IMR-90 (cell line): ENCODE measurements around the gene GINS1. TPM values are rescaled to one million over a fixed set of nuclear protein-coding genes. Genes with fewer than 3 reads are reported as not detected.

Experiments used
- ATAC-seq: fragments of 200-7000 bp; cut with Tn5 transposase; 2 replicates; pipeline ENCODE4 v1.9.1; 2020; ENCODE audit warnings: low read depth, mild to moderate bottlenecking, moderate library complexity
- BruUV-seq: library from RNA; stranded (reverse); fragments of 400-500 nt; replicated peaks from 2 replicates; lab custom pipeline; 2021; lab: Mats Ljungman, UMichigan
- CTCF ChIA-PET: fragments of 300-600 bp; formaldehyde crosslinking; extraction: SDS; loops from one replicate; lab custom pipeline; 2021; ENCODE audit warnings: antibody characterized with exemption; lab: Yijun Ruan, JAX
- POLR2A ChIA-PET: fragments of 300-600 bp; sonication (Branson Sonifier 250); formaldehyde crosslinking; loops from one replicate; lab custom pipeline; 2022; ENCODE audit warnings: antibody characterized with exemption; ENCODE audit not compliant: unreplicated experiment; lab: Charles Lee
- DNase-seq: peaks from one replicate; pipeline ENCODE4 v3.0.0; 2013
- H2AFZ ChIP-seq: replicated peaks from 2 replicates; pipeline ENCODE3; 2013; ENCODE audit warnings: low read length, mild to moderate bottlenecking; ENCODE audit not compliant: poor library complexity
- H2AK5ac ChIP-seq: 2 replicates; pipeline ENCODE4 v1.6.1; 2013; ENCODE audit warnings: low read depth, low read length, inconsistent platforms
- H2AK9ac ChIP-seq: replicated peaks from 2 replicates; pipeline ENCODE3; 2013; ENCODE audit warnings: mild to moderate bottlenecking, low read depth, low read length, moderate library complexity; ENCODE audit not compliant: poor library complexity
- H2BK120ac ChIP-seq: 2 replicates; pipeline ENCODE4 v1.6.1; 2013; ENCODE audit warnings: low read depth, low read length, inconsistent platforms
- H2BK15ac ChIP-seq: 3 replicates; pipeline ENCODE4 v1.6.1; 2013; ENCODE audit warnings: low read depth, low read length, inconsistent platforms
- H2BK20ac ChIP-seq: 2 replicates; pipeline ENCODE4 v1.6.1; 2013; ENCODE audit warnings: low read depth, mild to moderate bottlenecking, inconsistent platforms, low read length, moderate library complexity
- H2BK5ac ChIP-seq: 2 replicates; pipeline ENCODE4 v1.6.1; 2013; ENCODE audit warnings: mild to moderate bottlenecking, low read depth, low read length, inconsistent platforms; ENCODE audit not compliant: poor library complexity, severe bottlenecking
- H3K14ac ChIP-seq: replicated peaks from 2 replicates; pipeline ENCODE4 v1.6.1; 2013; ENCODE audit warnings: low read depth, low read length, inconsistent platforms
- H3K18ac ChIP-seq: 2 replicates; pipeline ENCODE4 v1.6.1; 2013; ENCODE audit warnings: low read depth, low read length, control low read depth
- H3K23ac ChIP-seq: 2 replicates; pipeline ENCODE4 v1.6.1; 2013; ENCODE audit warnings: low read depth, low read length, inconsistent platforms
- H3K27ac ChIP-seq: 2 replicates; pipeline ENCODE4 v1.5.1; 2013; ENCODE audit warnings: mild to moderate bottlenecking, control low read depth, low read length; ENCODE audit not compliant: insufficient read depth
- H3K27me3 ChIP-seq: 2 replicates; pipeline ENCODE4 v1.6.1; 2013; ENCODE audit warnings: low read length; ENCODE audit not compliant: control insufficient read depth, insufficient read depth
- H3K36me3 ChIP-seq: 2 replicates; pipeline ENCODE4 v1.6.1; 2013; ENCODE audit warnings: low read length, mixed read lengths; ENCODE audit not compliant: control insufficient read depth, insufficient read depth
- H3K4ac ChIP-seq: 2 replicates; pipeline ENCODE4 v1.6.1; 2013; ENCODE audit warnings: low read depth, low read length, inconsistent platforms
- H3K4me1 ChIP-seq: 2 replicates; pipeline ENCODE4 v1.6.1; 2013; ENCODE audit warnings: low read length, mixed read lengths; ENCODE audit not compliant: control insufficient read depth, insufficient read depth
- H3K4me2 ChIP-seq: 2 replicates; pipeline ENCODE4 v1.6.1; 2013; ENCODE audit warnings: low read depth, mild to moderate bottlenecking, control low read depth, low read length, moderate library complexity
- H3K4me3 ChIP-seq: 2 replicates; pipeline ENCODE4 v1.5.1; 2013; ENCODE audit warnings: low read depth, mild to moderate bottlenecking, control low read depth, low read length, moderate library complexity; ENCODE audit not compliant: insufficient read depth
- H3K56ac ChIP-seq: 2 replicates; pipeline ENCODE4 v1.6.1; 2013; ENCODE audit warnings: low read length, inconsistent platforms; ENCODE audit not compliant: insufficient read depth; ENCODE audit errors: extremely low read depth
- H3K79me1 ChIP-seq, 2 experiments: 2 replicates each; pipeline ENCODE4 v1.6.1; 2013; ENCODE audit warnings: low read length in 2 of 2, inconsistent platforms in 1 of 2, low read depth in 1 of 2
- H3K9ac ChIP-seq: 2 replicates; pipeline ENCODE4 v1.6.1; 2013; ENCODE audit warnings: low read depth, low read length, control low read depth
- H3K9me1 ChIP-seq: 2 replicates; pipeline ENCODE4 v1.6.1; 2013; ENCODE audit warnings: low read length, inconsistent platforms; ENCODE audit not compliant: insufficient read depth
- H3K9me3 ChIP-seq: 2 replicates; pipeline ENCODE4 v1.6.1; 2013; ENCODE audit warnings: low read length; ENCODE audit not compliant: control insufficient read depth, insufficient read depth
- H4K20me1 ChIP-seq: 2 replicates; pipeline ENCODE4 v1.6.1; 2013; ENCODE audit warnings: low read length, inconsistent platforms; ENCODE audit not compliant: insufficient read depth
- H4K5ac ChIP-seq: 2 replicates; pipeline ENCODE4 v1.6.1; 2013; ENCODE audit warnings: mild to moderate bottlenecking, low read depth, low read length, control low read depth
- H4K8ac ChIP-seq, 2 experiments: 2 replicates each; pipeline ENCODE4 v1.6.1; 2013; ENCODE audit warnings: low read depth in 2 of 2, low read length in 2 of 2, control low read depth in 1 of 2, inconsistent platforms in 1 of 2
- H4K91ac ChIP-seq: 2 replicates; pipeline ENCODE4 v1.6.1; 2013; ENCODE audit warnings: low read depth, low read length, inconsistent platforms; ENCODE audit not compliant: insufficient read depth
- BHLHE40 ChIP-seq: fragments of 150-350 bp; IDR thresholded peaks from 2 replicates; pipeline ENCODE4 v1.6.1; 2016; ENCODE audit warnings: mild to moderate bottlenecking, low read depth, low read length
- CEBPB ChIP-seq: IDR thresholded peaks from 2 replicates; pipeline ENCODE4 v1.6.1; 2012; ENCODE audit warnings: low read depth, low read length, improper control_type of control experiment
- CHD1 ChIP-seq: IDR thresholded peaks from 2 replicates; pipeline ENCODE4 v1.6.1; 2012; ENCODE audit warnings: low read depth, low read length, improper control_type of control experiment
- FOS ChIP-seq: fragments of 150-350 bp; IDR thresholded peaks from 2 replicates; pipeline ENCODE4 v1.6.1; 2016; ENCODE audit warnings: low read depth, low read length
- MXI1 ChIP-seq: IDR thresholded peaks from 2 replicates; pipeline ENCODE4 v1.6.1; 2012; ENCODE audit warnings: low read depth, mild to moderate bottlenecking, low read length, moderate library complexity, borderline replicate concordance
- NFE2L2 ChIP-seq: fragments of 150-350 bp; IDR thresholded peaks from 2 replicates; pipeline ENCODE4 v1.6.1; 2016; ENCODE audit warnings: low read depth, mild to moderate bottlenecking, low read length
- RAD21 ChIP-seq: IDR thresholded peaks from 2 replicates; pipeline ENCODE4 v1.6.1; 2012; ENCODE audit warnings: low read length, improper control_type of control experiment
- RCOR1 ChIP-seq: IDR thresholded peaks from 2 replicates; pipeline ENCODE4 v1.6.1; 2012; ENCODE audit warnings: mild to moderate bottlenecking, low read length, improper control_type of control experiment; ENCODE audit not compliant: insufficient replicate concordance
- RFX5 ChIP-seq: IDR thresholded peaks from 2 replicates; pipeline ENCODE4 v1.8.0; 2012; ENCODE audit warnings: low read depth, mild to moderate bottlenecking, low read length, moderate library complexity
- SMC3 ChIP-seq: fragments of 150-350 bp; IDR thresholded peaks from 2 replicates; pipeline ENCODE4 v1.6.1; 2016; ENCODE audit warnings: low read depth, mild to moderate bottlenecking, antibody characterized with exemption, low read length, moderate library complexity
- WGBS, 2 experiments: methylation state at CpG; one replicate each; pipeline versions ENCODE4 v1.1.5 to v1.1.7; 2013; ENCODE audit warnings: missing lambda C conversion rate in 2 of 2; ENCODE audit not compliant: insufficient read length in 1 of 2; ENCODE audit errors: extremely low coverage in 2 of 2; 5-methylcytosine and 5-hydroxymethylcytosine counted together
- dilution Hi-C: fragments of 300-500 bp; cut with HindIII; formaldehyde crosslinking; loops from one replicate; pipeline ENCODE4 v1.14.3; 2018; ENCODE audit warnings: low sequenced_read_pairs; ENCODE audit not compliant: unreplicated experiment
- in situ Hi-C: fragments of 300-500 bp; cut with MboI; formaldehyde crosslinking; loops from 3 replicates; pipeline ENCODE4 v1.14.3; 2019; ENCODE audit warnings: low sequenced_read_pairs, inconsistent platforms, mixed read lengths
- intact Hi-C: fragments of 100-400 bp; cut with micrococcal nuclease; formaldehyde crosslinking; loops from 2 replicates; pipeline ENCODE4 v1.10.0; 2022
- polyA plus RNA-seq, 3 experiments: library from polyadenylated mRNA; depleted of rRNA; stranded (reverse); fragments of >200 nt; gene quantifications; 2 replicates each; pipeline ENCODE4 v1.2.3, GENCODE V29; 2012; ENCODE audit warnings: low replicate concordance in 1 of 3
- total RNA-seq: library from RNA; depleted of rRNA; stranded (reverse); fragments of >200 nt; gene quantifications from 2 replicates; pipeline ENCODE4 v1.2.3, GENCODE V29; 2012
- TF ChIP-seq, protein P1 (sequence below): conservative IDR thresholded peaks from 2 replicates; pipeline ENCODE4 v1.5.1; 2012; ENCODE audit warnings: mild to moderate bottlenecking, low read depth, low read length, improper control_type of control experiment
- TF ChIP-seq, protein P2 (sequence below): fragments of 150-350 bp; IDR thresholded peaks from 2 replicates; pipeline ENCODE4 v1.6.1; 2016; ENCODE audit warnings: low read depth, mild to moderate bottlenecking, low read length, moderate library complexity, borderline replicate concordance

GINS1 gene
- total and polyA plus RNA-seq, 2 of the 4 experiments (the other 2 are of a cell fraction), result 4.9 to 6.6 TPM

DNA sequence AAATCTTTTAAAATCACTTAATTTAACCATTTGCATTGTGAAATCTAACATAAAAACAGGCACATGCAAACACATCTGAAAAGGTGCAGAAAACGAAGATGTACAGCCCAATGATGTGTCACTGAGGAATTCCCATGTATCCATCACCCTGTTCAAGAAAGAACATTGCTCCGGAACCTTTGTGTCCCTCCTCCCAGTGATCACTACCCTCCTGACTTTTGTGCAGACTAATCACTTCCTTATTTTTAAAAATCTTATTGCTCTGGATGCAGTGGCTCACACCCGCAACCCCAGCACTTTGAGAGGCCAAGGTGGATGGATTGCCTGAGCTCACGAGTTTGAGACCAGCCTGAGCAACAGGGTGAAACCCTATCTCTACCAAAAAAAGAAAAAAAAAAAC, 14.6 kb downstream of the GINS1 start:
- no peaks in the 10 kb centered on the region; the same call in 1 of the 2 replicates for H3K36me3 ChIP-seq
- intact Hi-C loops (loop anchor here (10.0 kb wide), 1 partner anchor 203 kb away; the partner anchor contains the start of gene NANP), dilution Hi-C loops (no loop called here), in situ Hi-C loops (loop anchor here (25.0 kb wide), 1 partner anchor 1785 kb away; the partner anchor contains the start of gene CST3)
- H3K9me1 ChIP-seq, result no peaks in the 10 kb centered on the region
- H3K4ac ChIP-seq, result no peak overlapping the region
- no peak overlapping the region for H3K56ac ChIP-seq
- H3K79me1 ChIP-seq, result peaks cover 4 to 21% of the 10 kb centered on the region in 2 experiments; a peak in 3 of 4 replicates
- no peak overlapping the region for H3K14ac ChIP-seq
- no peak overlapping the region for H3K9ac ChIP-seq
- H2BK15ac ChIP-seq, result no peak overlapping the region
- H4K20me1 ChIP-seq, result no peaks in the 10 kb centered on the region
- WGBS, 2 experiments, result 63% methylated on average over 1 of the region's 4 CpGs; no CpG with 5 or more reads in 1 of the 2 experiments
- H3K23ac ChIP-seq, result no peak overlapping the region; the same call in 1 of the 2 replicates
- H4K8ac ChIP-seq, result no peak overlapping the region
- CTCF ChIA-PET, result no interaction called here
- no peak overlapping the region for H2BK120ac ChIP-seq
- TF ChIP-seq RFX5, result no peak
- no peak for TF ChIP-seq FOS
- no peak for TF ChIP-seq NFE2L2
- TF ChIP-seq MXI1, result no peak
- TF ChIP-seq RCOR1, result no peak
- TF ChIP-seq, protein P1, sequence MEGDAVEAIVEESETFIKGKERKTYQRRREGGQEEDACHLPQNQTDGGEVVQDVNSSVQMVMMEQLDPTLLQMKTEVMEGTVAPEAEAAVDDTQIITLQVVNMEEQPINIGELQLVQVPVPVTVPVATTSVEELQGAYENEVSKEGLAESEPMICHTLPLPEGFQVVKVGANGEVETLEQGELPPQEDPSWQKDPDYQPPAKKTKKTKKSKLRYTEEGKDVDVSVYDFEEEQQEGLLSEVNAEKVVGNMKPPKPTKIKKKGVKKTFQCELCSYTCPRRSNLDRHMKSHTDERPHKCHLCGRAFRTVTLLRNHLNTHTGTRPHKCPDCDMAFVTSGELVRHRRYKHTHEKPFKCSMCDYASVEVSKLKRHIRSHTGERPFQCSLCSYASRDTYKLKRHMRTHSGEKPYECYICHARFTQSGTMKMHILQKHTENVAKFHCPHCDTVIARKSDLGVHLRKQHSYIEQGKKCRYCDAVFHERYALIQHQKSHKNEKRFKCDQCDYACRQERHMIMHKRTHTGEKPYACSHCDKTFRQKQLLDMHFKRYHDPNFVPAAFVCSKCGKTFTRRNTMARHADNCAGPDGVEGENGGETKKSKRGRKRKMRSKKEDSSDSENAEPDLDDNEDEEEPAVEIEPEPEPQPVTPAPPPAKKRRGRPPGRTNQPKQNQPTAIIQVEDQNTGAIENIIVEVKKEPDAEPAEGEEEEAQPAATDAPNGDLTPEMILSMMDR, result no peak
- TF ChIP-seq RAD21, result no peak
- TF ChIP-seq CEBPB, result no peak
- no peak for TF ChIP-seq BHLHE40
- TF ChIP-seq, protein P2, sequence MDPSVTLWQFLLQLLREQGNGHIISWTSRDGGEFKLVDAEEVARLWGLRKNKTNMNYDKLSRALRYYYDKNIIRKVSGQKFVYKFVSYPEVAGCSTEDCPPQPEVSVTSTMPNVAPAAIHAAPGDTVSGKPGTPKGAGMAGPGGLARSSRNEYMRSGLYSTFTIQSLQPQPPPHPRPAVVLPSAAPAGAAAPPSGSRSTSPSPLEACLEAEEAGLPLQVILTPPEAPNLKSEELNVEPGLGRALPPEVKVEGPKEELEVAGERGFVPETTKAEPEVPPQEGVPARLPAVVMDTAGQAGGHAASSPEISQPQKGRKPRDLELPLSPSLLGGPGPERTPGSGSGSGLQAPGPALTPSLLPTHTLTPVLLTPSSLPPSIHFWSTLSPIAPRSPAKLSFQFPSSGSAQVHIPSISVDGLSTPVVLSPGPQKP, result no peak
- TF ChIP-seq CHD1, result no peak
- no peak for TF ChIP-seq SMC3
- no peak overlapping the region for H3K18ac ChIP-seq
- H2AK9ac ChIP-seq, result no peak overlapping the region
- H2BK20ac ChIP-seq, result no peak overlapping the region
- BruUV-seq, result no TSS peak
- H3K27ac ChIP-seq, result no peak overlapping the region
- POLR2A ChIA-PET, result no interaction called here
- 0 out of 2 replicates have a peak, but pooled peaks cover 2% of the 10 kb centered on the region for H3K4me1 ChIP-seq
- H2AK5ac ChIP-seq, result no peak overlapping the region
- no peak for ATAC-seq
- no peaks in the 10 kb centered on the region for H3K9me3 ChIP-seq
- no peak overlapping the region for H3K4me3 ChIP-seq
- H3K4me2 ChIP-seq, result no peak overlapping the region
- no peaks in the 10 kb centered on the region for H3K27me3 ChIP-seq
- no peak overlapping the region for H2AFZ ChIP-seq
- H4K5ac ChIP-seq, result no peak overlapping the region
- DNase-seq, result no peak
- no peak overlapping the region for H4K91ac ChIP-seq
- no peak overlapping the region for H2BK5ac ChIP-seq
